HPDE6-E6E7 (cell line): ENCODE measurements around the gene AMPH.
"Not testable (repeated sequence)": the region's sequence is repeated elsewhere in the genome, so short reads cannot be mapped to it uniquely, and the experiment has no call there.

Experiments used
- DNase-seq: peaks from one replicate; pipeline ENCODE4 v3.0.0; 2011; ENCODE audit warnings: missing footprints; ENCODE audit errors: extremely low spot score

The AMPH gene

DNA sequence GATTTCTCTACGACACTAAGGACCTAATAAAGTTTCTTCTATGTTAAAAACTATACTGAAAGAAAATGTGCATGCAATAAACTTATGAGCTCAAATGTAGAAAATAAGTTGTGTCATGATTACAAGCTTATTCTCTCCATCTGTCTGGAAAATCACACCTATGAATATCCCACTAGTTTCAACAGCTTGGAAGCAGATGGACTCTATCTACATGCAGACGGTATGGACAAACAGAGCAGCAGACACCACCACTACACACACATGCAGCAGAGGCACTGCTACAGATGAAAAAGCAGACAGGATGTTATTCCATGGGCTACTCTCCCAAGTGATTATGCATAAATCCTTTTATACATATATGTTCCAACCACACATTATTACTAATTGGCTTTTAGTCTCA, 234.3 kb downstream of the AMPH start:
- no peak for DNase-seq

DNA sequence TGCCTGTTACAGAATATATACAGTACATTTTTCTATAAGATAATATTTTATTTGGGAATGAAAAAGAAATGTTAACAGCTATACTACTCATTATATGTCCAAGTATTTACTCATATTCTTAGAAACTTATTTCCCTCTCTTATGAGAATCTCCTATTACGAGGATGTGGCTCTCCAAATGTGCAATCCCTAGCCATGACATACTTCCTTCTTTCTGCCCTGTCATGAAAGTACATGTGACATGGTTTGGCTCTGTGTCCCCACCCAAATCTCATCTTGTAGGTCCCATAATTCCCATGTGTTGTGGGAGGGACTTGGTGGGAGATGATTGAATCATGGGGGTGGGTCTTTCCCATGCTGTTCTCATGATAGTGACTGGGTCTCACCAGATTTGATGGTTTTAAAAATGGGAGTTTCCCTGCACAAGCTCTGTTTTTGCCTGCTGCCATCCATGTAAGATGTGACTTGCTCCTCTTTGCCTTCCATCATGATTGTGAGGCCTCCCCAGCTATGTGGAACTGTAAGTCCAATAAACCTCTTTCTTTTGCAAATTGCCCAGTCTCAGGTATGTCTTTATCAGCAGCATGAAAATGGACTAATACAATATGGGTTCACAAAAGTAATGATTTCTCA, 235.1 kb downstream of the AMPH start:
- not testable (repeated sequence) for DNase-seq

DNA sequence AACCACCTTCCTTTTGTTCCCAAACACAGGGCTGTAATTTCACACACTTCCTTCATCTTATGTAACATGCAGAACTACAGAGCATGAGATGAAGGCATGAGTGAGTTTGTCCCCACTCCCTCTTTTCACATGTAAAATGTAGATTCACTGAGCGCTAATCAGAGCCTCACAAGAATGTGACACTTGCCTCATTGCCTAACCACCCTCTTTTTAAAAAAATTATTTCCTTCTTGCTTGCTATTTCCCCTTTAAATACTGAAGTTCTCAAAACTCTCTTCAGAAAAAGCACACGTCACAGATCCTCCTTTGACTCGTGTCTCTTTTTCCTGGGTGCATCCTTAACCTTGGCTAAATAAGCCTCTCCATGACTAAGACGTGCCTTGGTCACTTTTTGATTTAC, 236.5 kb downstream of the AMPH start:
- DNase-seq = no peak

- DNase-seq = no peak
Measured at GRCh38 chr7:38393874-38394273, 237.3 kb downstream of the AMPH start.

- DNase-seq = no peak
Measured at GRCh38 chr7:38391751-38392150, 239.4 kb downstream of the AMPH start.

- DNase-seq = no peak
Measured at GRCh38 chr7:38385682-38386081, 245.5 kb downstream of the AMPH start.

GRCh38 chr7:38383281-38383680, 247.9 kb downstream of the AMPH start:
- no peak for DNase-seq

- no peak for DNase-seq
Measured at GRCh38 chr7:38382684-38383083, 248.5 kb downstream of the AMPH start.

DNA sequence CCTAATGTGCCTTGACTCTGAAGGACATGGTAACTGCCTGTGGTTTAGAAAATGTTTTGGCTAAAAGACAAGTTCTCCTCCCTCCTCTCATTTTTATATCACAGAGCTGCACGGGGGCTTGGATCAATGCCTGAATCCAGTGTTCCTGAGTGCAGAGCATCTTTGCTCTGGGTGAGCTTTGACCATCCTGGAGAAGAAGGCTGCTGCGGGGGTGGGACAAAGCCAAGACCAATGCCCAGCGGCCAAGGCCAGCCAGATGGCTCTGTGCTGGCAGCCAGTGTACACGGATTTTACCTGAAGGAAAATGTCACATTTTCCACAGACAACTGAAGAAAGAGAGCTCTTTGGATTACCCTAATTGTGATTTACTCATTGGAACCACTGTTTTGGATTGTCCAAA, 255.7 kb downstream of the AMPH start:
- DNase-seq = no peak

DNA sequence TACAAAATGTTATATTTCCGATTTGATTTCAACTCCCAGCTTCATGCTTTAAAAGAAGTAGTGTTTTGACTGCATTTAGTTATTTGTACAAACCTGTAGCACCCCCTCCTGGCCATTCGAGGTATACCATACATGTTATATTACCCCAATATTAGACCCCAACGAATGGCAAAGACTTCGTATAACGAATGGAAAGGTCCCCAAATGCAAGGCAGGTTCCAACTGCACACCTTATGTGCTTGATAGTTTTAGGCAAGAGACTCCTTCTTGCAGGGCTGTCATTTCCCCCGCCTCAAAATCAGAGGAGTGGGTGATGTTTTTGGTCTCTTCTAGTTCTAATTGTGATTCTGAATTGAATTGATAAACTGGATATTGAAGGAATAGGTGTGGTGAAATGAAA, 256.7 kb downstream of the AMPH start:
- no peak for DNase-seq

DNA sequence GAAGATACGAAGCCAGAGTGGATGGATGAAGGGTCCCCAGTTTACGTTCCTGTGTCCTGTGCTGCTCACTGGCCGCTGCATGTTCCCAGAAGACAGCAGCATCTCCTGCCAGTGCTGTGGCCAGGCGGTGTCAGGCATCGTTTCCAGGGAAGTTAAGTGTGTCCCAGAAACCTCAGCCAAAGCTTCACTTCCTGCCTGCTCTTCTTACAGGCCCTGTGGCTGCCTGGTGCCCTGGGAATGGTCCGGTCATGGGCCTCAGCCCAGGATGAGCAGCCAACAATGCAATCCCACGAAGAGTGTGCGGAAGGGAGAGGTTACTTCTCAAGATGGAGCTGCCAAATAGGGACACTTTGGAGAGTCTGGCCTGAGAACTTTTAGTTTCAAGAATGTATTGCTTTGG, 258.0 kb downstream of the AMPH start:
- DNase-seq = no peak

DNA sequence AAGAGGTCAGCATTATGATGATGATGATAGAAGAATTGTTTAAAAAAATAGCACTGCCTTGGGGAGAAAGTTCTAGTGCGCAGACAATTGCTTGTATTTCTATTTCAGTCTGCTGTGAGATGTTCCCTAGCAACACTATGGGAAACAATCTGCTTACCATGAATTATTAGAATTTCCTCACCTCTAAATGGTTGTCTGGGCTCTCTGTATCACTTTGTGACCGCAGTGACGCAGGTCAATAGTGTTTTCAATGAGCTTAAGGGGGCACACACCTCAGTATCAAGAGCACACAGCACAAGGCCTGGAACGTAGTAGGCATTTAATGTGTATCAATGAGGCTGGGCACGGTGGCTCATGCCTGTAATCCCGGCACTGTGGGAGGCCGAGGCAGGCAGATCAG, 258.9 kb downstream of the AMPH start:
- DNase-seq = no peak

GRCh38 chr7:38369816-38370493, 261.2 kb downstream of the AMPH start:
- peak; percentile 65 for DNase-seq

DNA sequence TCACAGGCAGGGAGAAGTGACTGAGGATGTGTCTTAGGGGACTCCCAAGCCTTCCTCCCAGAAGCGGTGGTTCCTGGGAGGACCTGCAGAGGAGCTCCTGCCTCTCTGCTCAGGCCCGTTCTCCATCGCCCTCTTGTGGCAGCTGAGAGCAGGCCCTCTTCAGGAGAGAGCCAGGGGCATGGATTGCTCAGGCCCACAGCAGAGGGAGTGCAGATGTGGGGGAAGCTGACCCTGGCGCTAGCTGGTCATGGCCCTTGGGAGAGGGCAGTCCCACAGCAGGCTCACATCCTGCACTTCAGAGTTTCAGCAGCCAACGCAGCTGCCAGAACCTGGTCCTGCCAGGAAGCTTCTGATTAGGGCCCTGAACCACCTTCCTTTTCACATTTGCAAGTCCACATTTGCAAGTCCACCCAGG, 263.0 kb downstream of the AMPH start:
- peak; percentile 31 for DNase-seq

GRCh38 chr7:38367301-38367890, 263.8 kb downstream of the AMPH start:
- DNase-seq = no peak

DNA sequence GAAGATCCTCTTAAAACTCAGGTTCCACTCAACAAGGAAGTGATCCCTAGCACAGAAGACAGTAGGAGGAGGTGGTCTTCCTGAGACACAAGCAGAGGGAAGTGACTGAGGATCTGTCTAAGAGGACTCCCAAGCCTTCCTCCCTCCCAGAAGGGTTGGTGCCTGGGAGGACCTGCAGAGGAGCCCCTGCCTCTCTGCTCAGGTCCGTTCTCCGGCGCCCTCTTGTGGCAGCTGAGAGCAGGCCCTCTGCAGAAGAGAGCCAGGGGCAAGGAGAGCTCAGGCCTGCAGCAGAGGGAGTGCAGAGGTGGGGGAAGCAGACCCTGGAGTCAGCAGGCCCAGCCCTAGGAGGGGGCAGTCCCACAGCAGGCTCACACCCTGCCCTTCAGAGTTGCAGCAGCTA, 267.8 kb downstream of the AMPH start:
- not testable (repeated sequence) for DNase-seq

DNA sequence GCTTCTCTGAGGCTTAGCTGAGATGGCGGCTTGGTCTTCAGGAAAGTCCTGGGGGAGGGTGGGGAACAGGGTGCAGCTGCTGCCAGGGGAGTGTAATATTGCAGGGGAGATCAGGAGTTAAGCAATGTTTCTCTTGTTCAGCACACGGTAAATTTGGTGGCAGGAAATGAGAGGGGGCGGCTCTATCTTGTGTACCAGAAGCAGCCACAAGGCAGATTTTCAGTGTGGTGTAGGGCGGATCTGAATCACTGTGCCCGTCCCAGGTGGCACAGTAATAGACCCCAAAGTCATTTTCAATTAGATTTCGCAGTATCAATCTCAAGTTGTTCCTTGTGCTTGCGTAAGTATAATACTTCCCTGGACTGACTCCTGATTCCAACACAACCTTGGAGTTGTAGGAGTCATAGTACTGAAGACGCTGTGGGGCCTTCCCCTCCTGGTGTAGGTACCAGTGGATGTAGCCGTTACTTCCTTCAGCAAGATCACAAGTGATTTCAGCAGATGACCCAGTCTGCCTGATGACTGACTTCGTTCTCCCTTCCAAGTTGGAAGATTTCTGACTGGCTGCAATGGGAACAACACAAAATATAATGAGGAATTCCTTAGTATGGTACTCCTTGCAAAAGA, 268.4 kb downstream of the AMPH start:
- DNase-seq = not testable (repeated sequence)

GRCh38 chr7:38360776-38361175, 270.4 kb downstream of the AMPH start:
- no peak for DNase-seq

GRCh38 chr7:38359071-38359601, 272.0 kb downstream of the AMPH start:
- not testable (repeated sequence) for DNase-seq

DNA sequence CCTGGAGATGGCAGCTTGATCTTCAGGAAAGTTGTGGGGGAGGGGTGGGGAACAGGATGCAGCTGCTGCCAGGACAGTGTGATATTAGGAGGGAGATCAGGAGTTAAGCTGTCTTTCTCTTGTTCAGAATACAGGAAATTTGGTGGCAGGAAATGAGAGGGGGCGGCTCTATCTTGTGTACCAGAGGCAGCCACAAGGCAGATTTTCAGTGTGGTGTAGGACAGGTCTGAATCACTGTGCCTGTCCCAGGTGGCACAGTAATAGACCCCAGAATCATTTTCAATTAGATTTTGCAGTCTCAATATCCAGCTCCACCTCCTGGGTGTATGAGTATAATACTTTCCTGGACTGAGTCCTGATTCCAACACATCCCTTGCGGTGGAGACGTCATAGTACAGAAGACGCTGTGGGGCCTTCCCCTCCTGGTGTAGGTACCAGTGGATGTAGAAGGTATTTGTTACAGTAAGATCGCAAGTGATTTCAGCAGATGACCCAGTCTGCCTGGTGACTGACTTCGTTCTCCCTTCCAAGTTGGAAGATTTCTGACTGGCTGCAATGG, 272.8 kb downstream of the AMPH start:
- not testable (repeated sequence) for DNase-seq

GRCh38 chr7:38354271-38354851, 276.8 kb downstream of the AMPH start:
- not testable (repeated sequence) for DNase-seq

GRCh38 chr7:38353431-38353881, 277.7 kb downstream of the AMPH start:
- not testable (repeated sequence) for DNase-seq
